NCI-H2227 (cell line): ENCODE data around the gene ARL6IP4.

Source experiments
- DNase-seq: peaks from one replicate; lab custom pipeline; 2025; ENCODE audit not compliant: unreplicated experiment; lab: John Stamatoyannopoulos, UW

ARL6IP4 gene

GRCh38 chr12:122958198-122958888 lies 22.1 kb upstream of the ARL6IP4 start:
- no peak for DNase-seq

GRCh38 chr12:122959566-122960192 lies 20.8 kb upstream of the ARL6IP4 start:
- DNase-seq: no peak

GRCh38 chr12:122960193-122960569 lies 20.3 kb upstream of the ARL6IP4 start:
- no peak for DNase-seq

DNA sequence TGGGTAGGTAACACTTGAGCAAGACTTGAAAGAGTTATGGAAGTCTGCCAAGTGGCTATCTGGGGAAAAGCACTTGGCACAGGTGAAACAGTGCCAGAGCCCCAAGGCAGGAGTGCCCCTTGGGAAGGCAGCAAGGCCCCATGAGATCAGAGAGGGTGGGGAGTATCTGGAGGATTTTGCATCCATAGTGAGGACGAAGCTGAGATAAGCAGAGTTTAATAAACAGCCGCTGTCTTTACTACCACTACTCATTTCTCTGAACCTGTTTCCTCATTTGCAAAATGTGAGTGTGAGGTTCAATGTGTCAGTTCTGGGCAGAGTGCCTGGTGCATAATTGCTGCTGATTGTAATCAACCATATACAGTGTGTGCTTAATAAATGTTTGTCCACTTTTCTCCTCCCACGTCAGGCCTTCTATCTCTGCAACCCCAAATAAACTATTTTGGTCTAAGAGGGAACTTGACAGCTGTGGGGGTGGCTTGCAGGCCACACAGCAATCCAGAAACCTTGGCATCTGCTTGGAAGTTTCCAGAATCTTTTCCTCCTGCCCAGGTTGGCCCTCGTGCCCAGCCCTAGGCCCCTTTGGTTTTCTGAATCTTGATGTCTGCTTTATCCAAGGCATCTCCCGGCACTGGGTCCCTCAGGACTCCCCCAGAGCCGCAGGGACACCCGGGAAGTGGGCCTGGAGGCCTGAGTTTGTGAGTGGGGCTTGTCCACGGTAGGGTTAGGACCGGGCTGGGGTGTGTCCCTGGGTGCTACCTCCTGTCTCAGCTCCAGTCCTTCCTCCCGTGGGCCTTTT lies 18.8 kb upstream of the ARL6IP4 start:
- DNase-seq: no peak

DNA sequence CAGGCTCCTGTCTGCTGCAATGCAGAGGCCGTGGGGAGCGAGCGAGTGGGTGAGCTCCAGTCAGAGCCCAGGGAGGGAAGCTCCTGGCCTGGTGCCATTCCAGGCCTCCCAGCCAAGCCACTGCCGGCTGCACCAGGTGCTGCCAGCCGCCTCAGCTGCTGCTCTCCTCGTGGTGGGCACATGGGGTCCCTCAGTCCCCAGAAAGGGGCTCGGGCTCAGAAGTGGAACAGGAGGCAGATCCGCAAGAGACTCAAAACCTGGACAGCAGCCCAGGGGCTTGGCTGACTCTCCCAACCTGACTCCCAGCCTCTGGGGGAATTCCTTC lies 16.6 kb upstream of the ARL6IP4 start:
- no peak for DNase-seq

GRCh38 chr12:122964439-122965257 lies 15.8 kb upstream of the ARL6IP4 start:
- no peak for DNase-seq

GRCh38 chr12:122965321-122965751 lies 15.1 kb upstream of the ARL6IP4 start:
- no peak for DNase-seq

GRCh38 chr12:122965851-122966742 lies 14.4 kb upstream of the ARL6IP4 start, which contains the start of gene ABCB9:
Gene ABCB9 (minus strand): TSS chr12:122966463. CDS start chr12:122960235, 6,228 bp downstream.
- DNase-seq: peak; percentile 96

- no peak for DNase-seq
Observed at GRCh38 chr12:122966743-122967550, 13.5 kb upstream of the ARL6IP4 start.

GRCh38 chr12:122968104-122968503 lies 12.4 kb upstream of the ARL6IP4 start:
- DNase-seq: no peak

- DNase-seq: no peak
Observed at GRCh38 chr12:122969676-122970075, 10.8 kb upstream of the ARL6IP4 start.

DNA sequence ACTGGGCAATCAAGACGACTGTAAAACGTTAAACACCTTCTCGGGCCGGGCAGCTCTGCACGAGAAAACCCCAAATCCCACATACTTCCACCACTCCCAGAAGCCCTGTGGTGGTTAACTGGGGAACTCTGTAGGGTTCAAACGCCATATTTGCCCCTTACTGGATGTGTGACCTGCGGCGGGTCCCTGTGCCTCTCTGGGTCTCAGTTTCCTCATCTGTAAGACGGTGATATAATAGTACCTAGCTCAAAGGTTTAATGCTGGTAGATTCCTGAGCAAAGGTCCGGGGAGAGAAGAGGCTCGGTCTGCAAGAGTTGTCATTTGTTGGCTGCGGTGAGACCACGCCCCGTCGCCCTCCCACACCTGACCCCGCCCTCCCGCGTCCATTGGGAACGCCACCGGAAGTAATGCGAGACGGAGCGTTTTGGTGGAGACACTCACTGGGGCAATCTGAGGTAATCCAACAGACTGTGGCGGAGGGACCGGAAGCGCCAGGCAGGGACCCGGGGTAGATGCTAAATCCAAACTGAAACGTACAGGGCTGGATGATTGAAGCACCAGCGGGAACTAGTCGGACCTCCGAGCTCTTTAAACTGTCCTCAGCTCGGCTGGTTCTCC lies 6.1 kb upstream of the ARL6IP4 start:
- peak; percentile 99 for DNase-seq

- peak; percentile 97 for DNase-seq
Observed at GRCh38 chr12:122974892-122975789, 5.3 kb upstream of the ARL6IP4 start, which contains the start of gene OGFOD2. Gene OGFOD2 (plus strand): TSS chr12:122975244. CDS start chr12:122975252, 8 bp downstream.

- DNase-seq: peak; percentile 28
Observed at GRCh38 chr12:122975790-122976647, 4.5 kb upstream of the ARL6IP4 start.

DNA sequence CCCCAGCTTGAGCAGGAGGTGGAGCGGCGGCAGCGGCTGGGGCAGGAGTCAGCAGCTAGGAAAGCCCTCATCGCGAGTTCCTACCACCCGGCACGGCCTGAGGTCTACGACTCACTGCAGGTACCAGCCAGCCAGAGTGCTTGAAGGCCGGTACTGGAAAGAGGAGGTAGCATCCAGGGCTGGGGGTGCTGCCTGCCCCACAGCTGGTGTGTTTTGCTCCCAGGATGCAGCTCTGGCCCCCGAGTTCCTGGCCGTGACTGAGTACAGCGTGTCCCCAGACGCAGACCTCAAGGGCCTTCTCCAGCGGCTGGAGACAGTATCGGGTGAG lies 3.9 kb upstream of the ARL6IP4 start:
- no peak for DNase-seq

GRCh38 chr12:122977153-122977552 lies 3.3 kb upstream of the ARL6IP4 start:
- DNase-seq: no peak
